ENCODE results near the gene TACR1. TPM values are rescaled to one million over a fixed set of nuclear protein-coding genes. Genes with fewer than 3 reads are reported as not detected.
"Not testable (repeated sequence)": the region's sequence is repeated elsewhere in the genome, so short reads cannot be mapped to it uniquely, and the experiment has no call there.

Gene TACR1
- polyA plus RNA-seq, 1 of the 3 experiments (the other 2 are of a cell fraction) = under 0.01 TPM

- Histone ChIP-seq H3K27ac (ENCODE audit: low read depth in 2 of 2, low read length in 1 of 2) (no peak overlapping the region), H3K36me3 (replicated peaks in 1 of 2; ENCODE audit: control insufficient read depth in 1 of 2, insufficient read depth in 2 of 2, low read length in 1 of 2) (no peaks in the 10 kb centered on the region), H3K4me2 (no peak overlapping the region), H3F3A (replicated peaks; ENCODE audit: insufficient read depth) (no peaks in the 10 kb centered on the region), H3K9me2 (no peaks in the 10 kb centered on the region), H3K79me2 (ENCODE audit: insufficient read depth) (no peaks in the 10 kb centered on the region), H2AFZ (ENCODE audit: low read depth) (no peak overlapping the region), H3K9ac (no peak overlapping the region), H3K4me3 (ENCODE audit: low read depth in 2 of 2, low read length in 1 of 2) (no peak overlapping the region), H3K4me1 (ENCODE audit: control insufficient read depth in 1 of 2, insufficient read depth in 2 of 2, low read depth in 1 of 2, low read length in 1 of 2) (no peaks in the 10 kb centered on the region), H3K27me3 (ENCODE audit: insufficient read depth) (no peaks in the 10 kb centered on the region; the same call in 1 of the 2 replicates), H3K9me3 (no peaks in the 10 kb centered on the region), H4K20me1 (ENCODE audit: insufficient read depth) (no peaks in the 10 kb centered on the region)
- no peak for TF ChIP-seq TEAD4 (IDR thresholded peaks at IDR 0.05; ENCODE audit: borderline replicate concordance, insufficient read depth)
- no peak for TF ChIP-seq EP300 (IDR thresholded peaks at IDR 0.05; ENCODE audit: borderline replicate concordance in 1 of 2, low read depth in 1 of 2, low read length in 1 of 2)
- TF ChIP-seq REST (IDR thresholded peaks at IDR 0.05; ENCODE audit: low read depth, low read length) = no peak
- TF ChIP-seq RAD21 (IDR thresholded peaks at IDR 0.05; ENCODE audit: low read length) = no peak
- no peak for TF ChIP-seq RCOR1 (IDR thresholded peaks at IDR 0.05; ENCODE audit: low read length)
- TF ChIP-seq SMC3 (IDR thresholded peaks at IDR 0.05; ENCODE audit: low read depth, low read length) = no peak
- no peak for TF ChIP-seq CTCF (IDR thresholded peaks at IDR 0.05)
- no peak for TF ChIP-seq POLR2AphosphoS5 (IDR thresholded peaks at IDR 0.05; ENCODE audit: low read depth, low read length)
- no peak for DNase-seq
- 27% methylated on average over 2 of the region's 2 CpGs for WGBS (ENCODE audit: low lambda C conversion rate)
- CTCF ChIA-PET = no interaction called here
- POLR2A ChIA-PET = no interaction called here
Measured at GRCh38 chr2:75174519-75174918, 24.8 kb downstream of the TACR1 start.

GRCh38 chr2:75173740-75174139 lies 25.6 kb downstream of the TACR1 start:
- no peaks in the 10 kb centered on the region for H4K20me1 ChIP-seq (ENCODE audit: insufficient read depth)
- H3F3A ChIP-seq (replicated peaks; ENCODE audit: insufficient read depth) = no peaks in the 10 kb centered on the region
- POLR2A ChIA-PET = no interaction called here
- H3K4me3 ChIP-seq (ENCODE audit: low read depth in 2 of 2, low read length in 1 of 2) = no peak overlapping the region
- no peak overlapping the region for H3K4me2 ChIP-seq
- H3K9ac ChIP-seq = no peak overlapping the region
- TF ChIP-seq TAF1 (IDR thresholded peaks at IDR 0.05; ENCODE audit: borderline replicate concordance, low read depth, low read length) (no peak), JUND (IDR thresholded peaks at IDR 0.05) (no peak)
- no peaks in the 10 kb centered on the region for H3K79me2 ChIP-seq (ENCODE audit: insufficient read depth)
- no peaks in the 10 kb centered on the region for H3K9me3 ChIP-seq
- CTCF ChIA-PET = interaction anchor here (0.6 to 1.3 kb wide), 2 partner anchors 10 to 18 kb away, joined by 3 read pairs; no protein-coding TSS in a partner anchor
- H3K4me1 ChIP-seq (ENCODE audit: control insufficient read depth in 1 of 2, insufficient read depth in 2 of 2, low read depth in 1 of 2, low read length in 1 of 2) = no peaks in the 10 kb centered on the region
- no peak overlapping the region for H2AFZ ChIP-seq (ENCODE audit: low read depth)
- no peak overlapping the region for H3K27ac ChIP-seq (ENCODE audit: low read depth in 2 of 2, low read length in 1 of 2)
- H3K36me3 ChIP-seq (replicated peaks in 1 of 2; ENCODE audit: control insufficient read depth in 1 of 2, insufficient read depth in 2 of 2, low read length in 1 of 2) = no peaks in the 10 kb centered on the region
- no peaks in the 10 kb centered on the region for H3K9me2 ChIP-seq
- no peak for DNase-seq
- H3K27me3 ChIP-seq (ENCODE audit: insufficient read depth) = no peaks in the 10 kb centered on the region; the same call in 1 of the 2 replicates

- H3K36me3 ChIP-seq (replicated peaks in 1 of 2; ENCODE audit: control insufficient read depth in 1 of 2, insufficient read depth in 2 of 2, low read length in 1 of 2); H3F3A ChIP-seq (replicated peaks; ENCODE audit: insufficient read depth); H3K27ac ChIP-seq (ENCODE audit: low read depth in 2 of 2, low read length in 1 of 2); H3K4me1 ChIP-seq (ENCODE audit: control insufficient read depth in 1 of 2, insufficient read depth in 2 of 2, low read depth in 1 of 2, low read length in 1 of 2); H4K20me1 ChIP-seq (ENCODE audit: insufficient read depth); H3K4me2 ChIP-seq; DNase-seq; POLR2A ChIA-PET; H3K79me2 ChIP-seq (ENCODE audit: insufficient read depth); H3K9me2 ChIP-seq; H2AFZ ChIP-seq (ENCODE audit: low read depth); H3K9me3 ChIP-seq; H3K4me3 ChIP-seq (ENCODE audit: low read depth in 2 of 2, low read length in 1 of 2); H3K27me3 ChIP-seq (ENCODE audit: insufficient read depth); CTCF ChIA-PET; H3K9ac ChIP-seq: not testable (repeated sequence)
- 68% methylated on average over 3 of the region's 5 CpGs for WGBS (ENCODE audit: low lambda C conversion rate)
Measured at GRCh38 chr2:75171423-75171822, 27.9 kb downstream of the TACR1 start.
